Skeletal muscle tissue (tissue), 4 donors: ENCODE measurements around the gene CTNNA1. TPM values are rescaled to one million over a fixed set of nuclear protein-coding genes. Genes with fewer than 3 reads are reported as not detected.
A peak's percentile ranks its signal among the peaks of the same experiment; 100 is the strongest.

ENCODE experiments used
- H3K27ac ChIP-seq: one replicate; pipeline ENCODE4 v1.7.0; 2013; ENCODE audit warnings: mild to moderate bottlenecking, low read depth, low read length, inconsistent platforms
- H3K27me3 ChIP-seq, 3 donors: one replicate each; pipeline ENCODE4 v1.7.0; 2013; ENCODE audit warnings: low read length in 3 of 3; ENCODE audit not compliant: control insufficient read depth in 3 of 3, insufficient read depth in 3 of 3
- H3K36me3 ChIP-seq, 3 donors: one replicate each; pipeline ENCODE4 v1.7.0; 2013; ENCODE audit warnings: low read length in 3 of 3; ENCODE audit not compliant: control insufficient read depth in 3 of 3, insufficient read depth in 3 of 3
- H3K4me1 ChIP-seq, 3 donors: one replicate each; pipeline ENCODE4 v1.7.0; 2013; ENCODE audit warnings: low read length in 3 of 3, mild to moderate bottlenecking in 3 of 3; ENCODE audit not compliant: control insufficient read depth in 3 of 3, insufficient read depth in 3 of 3
- H3K4me3 ChIP-seq, 3 donors: one replicate each; pipeline ENCODE4 v1.7.0; 2013; ENCODE audit warnings: low read length in 3 of 3
- H3K9ac ChIP-seq, 3 donors: one replicate each; pipeline ENCODE4 v1.7.0; 2013; ENCODE audit warnings: low read length in 3 of 3, mild to moderate bottlenecking in 3 of 3, moderate library complexity in 2 of 3, low read depth in 1 of 3
- H3K9me3 ChIP-seq, 3 donors: one replicate each; pipeline ENCODE4 v1.7.0; 2013; ENCODE audit warnings: low read length in 3 of 3; ENCODE audit not compliant: control insufficient read depth in 3 of 3
- total RNA-seq: library from RNA; depleted of rRNA; stranded (reverse); fragments of >200 nt; gene quantifications from one replicate; pipeline ENCODE4 v1.2.3, GENCODE V29; 2014
- donor health status: Osteomylitis.

The CTNNA1 gene
- total RNA-seq, 1 donor from 2014 or later: 375 TPM

DNA sequence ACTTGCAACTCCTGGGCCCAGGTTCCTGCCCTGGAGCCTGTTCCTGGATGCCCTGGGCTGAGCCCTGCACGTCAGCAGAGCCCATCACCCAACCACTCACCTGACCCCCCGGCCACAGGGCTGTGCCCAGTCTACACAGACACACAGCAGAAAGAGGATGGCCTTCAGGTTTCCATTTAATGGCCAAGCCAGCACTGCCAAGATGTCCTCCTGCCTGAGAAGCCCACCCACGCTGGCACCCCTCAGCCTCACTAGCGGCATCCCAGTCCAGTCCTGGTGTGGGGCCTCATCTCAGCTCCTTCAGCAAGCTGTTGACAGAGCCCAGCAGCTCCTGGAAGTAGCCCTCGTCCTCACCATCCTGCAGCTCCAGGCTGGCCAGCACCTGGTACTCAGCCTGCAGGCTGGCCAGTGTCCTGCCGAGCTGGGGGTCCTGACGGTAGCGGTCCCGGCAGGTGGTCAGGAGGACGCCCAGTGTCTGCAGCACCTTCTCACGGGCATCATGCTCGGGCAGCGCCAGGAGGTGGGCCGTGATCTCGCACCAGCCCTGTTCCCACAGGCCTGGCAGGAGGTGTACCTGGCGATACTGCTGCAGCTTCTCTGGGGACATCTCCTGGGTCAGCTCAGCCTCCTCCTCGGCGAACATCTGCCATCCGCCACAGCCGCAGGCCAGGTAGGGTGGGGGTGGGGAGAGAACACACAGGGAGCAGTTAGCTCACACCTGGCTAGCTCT is 193.8 kb downstream of the CTNNA1 start:
- H3K27me3 ChIP-seq: no peaks in the 10 kb centered on the region
- H3K9me3 ChIP-seq: no peaks in the 10 kb centered on the region
- H3K4me3 ChIP-seq: no peak overlapping the region
- peaks cover 13 to 42% (median 27%) of the 10 kb centered on the region in 3 donors for H3K4me1 ChIP-seq
- no peak overlapping the region for H3K27ac ChIP-seq
- H3K36me3 ChIP-seq: peaks cover 14 to 23% (median 17%) of the 10 kb centered on the region in 3 donors
- H3K9ac ChIP-seq: no peak overlapping the region

GRCh38 chr5:138947780-138948179 is 194.6 kb downstream of the CTNNA1 start:
- Histone ChIP-seq H3K9me3 (no peaks in the 10 kb centered on the region), H3K36me3 (peaks cover 14 to 23% (median 17%) of the 10 kb centered on the region in 3 donors), H3K4me1 (peaks cover 20 to 50% (median 35%) of the 10 kb centered on the region in 3 donors), H3K4me3 (no peak overlapping the region), H3K27me3 (no peaks in the 10 kb centered on the region), H3K27ac (no peak overlapping the region), H3K9ac (no peak overlapping the region)

DNA sequence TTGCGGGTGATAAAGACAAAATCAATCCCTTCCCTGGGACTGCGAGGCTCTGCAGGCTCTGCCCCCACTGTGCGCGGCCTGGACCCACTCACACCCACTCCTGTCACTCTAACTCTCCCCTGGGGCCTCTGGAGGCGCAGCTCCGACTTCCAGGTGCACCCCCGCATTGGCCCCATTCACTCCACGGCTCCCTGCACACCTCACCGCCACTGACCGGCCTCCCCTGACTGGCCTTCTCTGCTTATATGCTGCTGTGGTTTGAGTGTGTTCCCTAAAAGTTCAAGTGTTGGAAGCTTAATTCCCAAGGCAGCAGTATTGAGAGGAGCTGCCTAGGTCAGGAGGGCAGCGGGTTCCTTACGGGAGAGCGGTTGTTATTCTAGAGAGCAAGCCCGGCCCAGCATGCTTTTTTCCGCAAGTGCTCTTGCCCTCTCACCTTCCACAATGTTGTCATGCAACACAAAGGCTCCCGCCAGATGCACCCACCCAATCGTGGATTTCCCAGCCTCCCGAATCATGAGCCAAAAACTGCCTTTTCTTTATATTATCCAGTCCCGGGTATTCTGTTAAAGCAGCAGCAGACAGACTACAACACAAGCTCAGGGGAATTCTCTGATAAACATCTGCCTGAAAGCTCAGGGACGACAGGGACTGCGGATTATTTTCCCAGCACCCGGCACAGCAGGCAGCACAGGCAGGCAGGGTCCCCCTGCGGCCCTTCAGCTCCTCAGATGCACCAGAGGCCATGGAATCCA is 195.4 kb downstream of the CTNNA1 start:
- peaks cover 29 to 59% (median 44%) of the 10 kb centered on the region in 3 donors for H3K4me1 ChIP-seq
- no peaks in the 10 kb centered on the region for H3K27me3 ChIP-seq
- no peaks in the 10 kb centered on the region for H3K9me3 ChIP-seq
- peaks cover 14 to 23% (median 17%) of the 10 kb centered on the region in 3 donors for H3K36me3 ChIP-seq
- no peak overlapping the region for H3K9ac ChIP-seq
- H3K4me3 ChIP-seq: no peak overlapping the region
- no peak overlapping the region for H3K27ac ChIP-seq

- no peak overlapping the region for H3K9ac ChIP-seq
- H3K27me3 ChIP-seq: no peaks in the 10 kb centered on the region
- peaks cover 35 to 64% (median 50%) of the 10 kb centered on the region in 3 donors for H3K4me1 ChIP-seq
- H3K4me3 ChIP-seq: no peak overlapping the region
- no peak overlapping the region for H3K27ac ChIP-seq
- H3K36me3 ChIP-seq: peaks cover 12 to 23% (median 17%) of the 10 kb centered on the region in 3 donors
- no peaks in the 10 kb centered on the region for H3K9me3 ChIP-seq
Measured at GRCh38 chr5:138949223-138949574, 196.0 kb downstream of the CTNNA1 start.

GRCh38 chr5:138949988-138950387 is 196.8 kb downstream of the CTNNA1 start:
- Histone ChIP-seq H3K4me1 (peaks cover 42 to 72% (median 57%) of the 10 kb centered on the region in 3 donors), H3K9me3 (no peaks in the 10 kb centered on the region), H3K27ac (no peak overlapping the region), H3K27me3 (no peaks in the 10 kb centered on the region), H3K4me3 (no peak overlapping the region), H3K36me3 (peaks cover 10 to 23% (median 17%) of the 10 kb centered on the region in 3 donors), H3K9ac (peak overlapping the region in 2 of 3 donors; percentile 23 to 25)

DNA sequence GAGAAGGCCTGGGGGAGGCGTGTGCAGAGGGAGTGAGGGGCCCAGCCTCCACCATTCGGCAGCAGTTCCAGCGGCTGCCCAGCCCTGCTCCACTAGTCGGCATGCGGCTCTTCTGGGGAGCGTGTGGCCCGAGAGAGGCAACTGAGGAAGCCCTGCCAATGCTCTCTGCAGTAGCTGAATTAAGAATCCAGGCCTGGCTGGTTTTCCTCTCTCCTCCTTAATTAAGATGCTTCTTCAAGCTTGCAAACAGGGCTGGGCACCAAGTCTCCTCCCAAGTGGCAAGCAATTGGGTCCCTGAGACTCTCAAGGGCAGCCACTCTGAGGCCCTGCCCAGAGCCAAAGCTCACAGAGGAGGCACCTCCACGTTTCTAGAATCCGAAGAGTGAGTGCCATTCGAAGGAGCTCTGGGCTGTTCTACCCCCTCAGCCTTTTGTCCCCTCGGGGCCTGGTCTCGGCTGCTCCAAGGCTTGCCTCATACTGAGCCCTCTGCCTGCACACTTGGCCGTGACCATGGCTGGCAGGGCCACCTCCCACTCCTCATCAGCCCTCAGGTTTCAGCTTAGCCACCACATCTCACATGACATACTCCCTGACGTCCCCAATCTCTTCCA is 197.3 kb downstream of the CTNNA1 start:
- H3K4me1 ChIP-seq: peaks cover 48 to 77% (median 63%) of the 10 kb centered on the region in 3 donors
- peak overlapping the region in 2 of 3 donors; percentile 23 to 33 for H3K9ac ChIP-seq
- H3K27ac ChIP-seq: no peak overlapping the region
- H3K9me3 ChIP-seq: no peaks in the 10 kb centered on the region
- H3K27me3 ChIP-seq: no peaks in the 10 kb centered on the region
- H3K36me3 ChIP-seq: peaks cover 10 to 23% (median 17%) of the 10 kb centered on the region in 3 donors
- H3K4me3 ChIP-seq: no peak overlapping the region

GRCh38 chr5:138951091-138951985 is 198.1 kb downstream of the CTNNA1 start:
- peak overlapping the region in 1 of 3 donors; percentile 33 for H3K9ac ChIP-seq
- peaks cover 10 to 18% (median 14%) of the 10 kb centered on the region in 3 donors for H3K36me3 ChIP-seq
- no peaks in the 10 kb centered on the region for H3K9me3 ChIP-seq
- no peak overlapping the region for H3K27ac ChIP-seq
- H3K27me3 ChIP-seq: no peaks in the 10 kb centered on the region
- H3K4me3 ChIP-seq: no peak overlapping the region
- peaks cover 53 to 82% (median 67%) of the 10 kb centered on the region in 3 donors for H3K4me1 ChIP-seq

DNA sequence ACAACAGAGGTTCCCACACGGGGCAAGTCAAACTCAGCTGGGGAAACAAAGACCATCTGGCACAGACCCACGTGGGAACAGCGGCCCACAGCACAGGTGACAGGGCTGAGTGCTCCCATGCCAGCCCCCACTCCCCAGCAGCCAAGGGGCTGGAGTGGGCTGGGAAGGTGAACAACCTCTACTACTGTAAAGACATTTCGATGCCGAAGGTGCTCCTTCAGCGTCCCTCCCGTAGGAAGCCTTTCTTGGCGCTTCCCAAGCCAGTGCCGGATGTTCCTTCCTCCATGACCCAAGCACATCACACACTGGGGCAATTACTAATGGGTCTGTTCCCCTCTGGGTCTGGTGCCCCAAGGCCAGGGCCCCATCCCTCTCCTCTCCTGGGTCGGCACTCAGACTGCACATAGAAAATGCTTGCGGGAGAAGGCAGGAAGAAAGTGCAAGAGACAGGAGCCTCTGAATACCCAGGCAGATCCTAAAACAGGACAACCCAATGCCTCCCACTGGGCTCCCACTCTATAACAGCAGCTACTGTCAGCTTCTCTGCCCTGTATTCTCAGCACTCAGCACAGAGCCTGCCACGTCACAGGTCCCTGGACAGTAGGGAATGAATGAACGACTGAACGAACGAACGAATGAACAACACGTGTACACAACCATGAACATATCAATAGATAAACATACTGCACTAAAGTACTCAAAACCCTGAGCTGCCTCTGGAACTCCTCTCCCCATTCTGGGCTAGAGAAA is 198.9 kb downstream of the CTNNA1 start:
- Histone ChIP-seq H3K36me3 (peaks cover 4 to 10% (median 6%) of the 10 kb centered on the region in 3 donors), H3K9ac (peak overlapping the region; percentile 6 to 72 (median 65)), H3K9me3 (no peaks in the 10 kb centered on the region), H3K27ac (peak overlapping the region; percentile 90), H3K4me3 (peak overlapping the region in 2 of 3 donors; percentile 32 to 64), H3K4me1 (peaks cover 53 to 82% (median 67%) of the 10 kb centered on the region in 3 donors), H3K27me3 (no peaks in the 10 kb centered on the region)

- Histone ChIP-seq H3K27ac (peak overlapping the region; percentile 90), H3K9ac (peak overlapping the region; percentile 59 to 72 (median 65)), H3K27me3 (no peaks in the 10 kb centered on the region), H3K4me1 (peaks cover 53 to 79% (median 64%) of the 10 kb centered on the region in 3 donors), H3K4me3 (peak overlapping the region; percentile 32 to 64 (median 55)), H3K9me3 (no peaks in the 10 kb centered on the region), H3K36me3 (peaks cover 2 to 4% (median 3%) of the 10 kb centered on the region in 3 donors)
Measured at GRCh38 chr5:138952962-138953361, 199.7 kb downstream of the CTNNA1 start.
